NCI-H748 (cell line): Measurements from ENCODE around the gene P2RX7.
"Not testable (repeated sequence)": the region's sequence is repeated elsewhere in the genome, so short reads cannot be mapped to it uniquely, and the experiment has no call there.

ENCODE experiments used
- DNase-seq: peaks from one replicate; lab custom pipeline; 2025; ENCODE audit not compliant: unreplicated experiment; lab: John Stamatoyannopoulos, UW

The P2RX7 gene

DNA sequence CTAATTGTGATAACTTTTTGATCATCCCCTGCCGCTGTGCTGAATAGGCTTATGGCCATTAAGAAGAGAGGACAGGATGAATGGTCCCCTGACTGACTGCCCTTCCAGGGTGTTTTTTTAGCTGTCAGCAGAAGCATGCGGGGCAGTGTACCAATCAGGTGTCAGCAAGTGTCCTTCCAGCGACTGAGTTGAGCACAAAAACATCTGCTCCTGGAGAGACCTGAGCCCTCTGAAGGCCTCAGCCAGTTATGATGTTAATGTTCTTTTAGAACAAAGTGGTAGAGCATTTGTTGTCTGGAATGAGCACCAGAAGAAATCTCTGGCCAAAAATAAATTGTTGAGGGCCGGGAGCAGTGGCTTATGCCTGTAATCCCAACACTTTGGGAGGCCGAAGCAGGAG is 37.5 kb downstream of the P2RX7 start:
- DNase-seq = no peak

GRCh38 chr12:121170611-121171260 is 38.1 kb downstream of the P2RX7 start:
- DNase-seq = no peak

GRCh38 chr12:121172145-121172544 is 39.5 kb downstream of the P2RX7 start:
- no peak for DNase-seq

DNA sequence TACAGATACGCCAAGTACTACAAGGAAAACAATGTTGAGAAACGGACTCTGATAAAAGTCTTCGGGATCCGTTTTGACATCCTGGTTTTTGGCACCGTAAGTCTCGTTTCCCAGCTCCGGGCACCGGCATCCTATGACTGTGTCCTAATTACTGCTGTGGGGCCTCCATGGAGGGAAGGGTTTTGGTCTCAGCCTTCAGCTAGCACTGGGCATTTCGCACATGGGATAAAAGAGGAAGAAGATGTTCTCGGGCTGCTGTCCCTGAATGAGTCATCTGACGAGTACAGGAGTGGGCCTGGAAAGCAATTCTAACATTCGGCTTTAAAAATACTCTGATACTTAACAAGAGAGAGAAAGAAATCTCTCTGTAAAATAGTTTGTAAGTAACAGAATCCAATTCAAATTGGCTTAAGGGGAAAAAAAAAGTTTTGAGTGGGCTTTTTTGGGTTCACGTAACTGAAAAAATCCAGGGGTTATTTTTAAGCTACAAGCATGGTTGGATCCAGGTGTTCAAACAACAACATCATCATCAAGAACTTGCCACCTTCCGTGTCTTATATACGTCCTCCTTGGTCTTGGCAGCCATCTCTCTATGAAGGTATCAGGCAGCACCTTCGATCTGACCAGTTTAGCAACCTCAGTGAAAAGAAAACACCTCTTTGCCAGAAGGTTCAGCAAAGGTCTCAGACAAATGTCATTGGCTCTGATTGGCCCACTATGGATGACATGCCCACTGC is 42.9 kb downstream of the P2RX7 start:
- no peak for DNase-seq

DNA sequence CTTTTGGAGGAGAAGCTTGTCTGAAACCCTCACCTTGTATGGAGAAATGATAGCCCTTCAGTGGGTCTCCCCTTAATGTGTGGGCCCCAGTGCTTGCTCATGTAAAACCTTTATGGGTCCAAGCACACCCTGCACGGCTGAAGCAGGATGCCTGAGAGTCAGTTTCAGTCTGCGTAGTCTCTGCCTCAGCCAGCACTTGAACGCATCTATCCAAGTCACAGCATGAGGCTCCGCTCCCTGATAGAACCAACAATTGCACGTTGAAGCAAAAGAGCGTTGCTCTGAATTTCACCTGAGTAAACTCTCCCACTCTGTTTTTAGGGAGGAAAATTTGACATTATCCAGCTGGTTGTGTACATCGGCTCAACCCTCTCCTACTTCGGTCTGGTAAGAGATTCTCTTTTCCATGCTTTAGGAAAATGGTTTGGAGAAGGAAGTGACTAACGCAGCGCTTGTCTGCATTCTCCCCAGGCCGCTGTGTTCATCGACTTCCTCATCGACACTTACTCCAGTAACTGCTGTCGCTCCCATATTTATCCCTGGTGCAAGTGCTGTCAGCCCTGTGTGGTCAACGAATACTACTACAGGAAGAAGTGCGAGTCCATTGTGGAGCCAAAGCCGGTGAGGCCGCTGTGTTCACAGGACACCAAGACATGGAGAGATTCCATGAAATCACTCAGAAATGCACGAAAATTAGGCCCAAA is 44.3 kb downstream of the P2RX7 start:
- no peak for DNase-seq

DNA sequence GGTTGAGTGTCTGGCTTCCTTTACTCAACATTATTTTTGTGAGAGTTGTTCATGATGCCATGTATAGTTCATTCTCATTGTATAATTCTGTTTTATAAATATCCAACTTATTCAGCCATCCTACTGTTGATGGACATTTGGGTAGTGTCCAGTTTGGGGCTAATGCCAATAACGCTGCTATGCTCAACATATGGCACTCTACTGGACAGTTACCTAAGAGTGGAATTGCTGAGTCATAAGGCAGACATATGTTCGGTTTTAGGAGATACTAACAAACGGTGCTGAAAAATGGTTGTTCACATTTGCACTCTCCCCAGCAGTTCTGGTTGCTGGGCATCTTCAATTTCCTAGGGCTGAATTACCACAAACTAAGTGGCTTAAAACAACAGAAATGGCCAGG is 48.5 kb downstream of the P2RX7 start:
- DNase-seq = no peak

DNA sequence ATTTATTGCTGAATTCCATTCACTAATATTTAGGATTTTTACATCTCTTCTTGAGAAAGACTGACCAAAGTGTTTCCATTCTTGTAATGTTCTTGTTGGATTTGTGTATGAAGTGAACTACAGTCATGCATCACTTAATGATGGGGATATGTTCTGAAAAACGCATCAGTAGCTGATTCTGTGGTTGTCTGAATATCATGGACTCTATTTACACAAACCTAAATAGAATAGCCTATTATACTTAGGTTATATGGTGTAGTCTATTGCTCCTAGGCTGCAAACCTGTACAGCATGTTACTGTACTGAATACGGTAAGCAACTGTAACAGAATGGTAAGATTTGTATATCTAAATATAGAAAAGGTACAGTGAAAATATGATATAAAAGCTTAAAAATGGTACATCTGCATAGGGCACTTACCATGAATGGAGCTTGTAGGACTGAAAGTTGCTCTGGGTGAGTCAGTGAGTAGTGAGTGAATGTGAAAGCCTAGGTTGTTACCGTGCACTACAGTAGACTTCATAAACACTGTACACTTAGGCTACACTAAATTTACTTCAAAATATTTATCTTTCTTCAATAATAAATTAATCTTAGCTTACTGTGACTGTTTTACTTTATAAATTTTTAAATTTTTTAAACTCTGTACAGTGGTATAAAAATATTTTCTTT is 49.7 kb downstream of the P2RX7 start:
- no peak for DNase-seq

DNA sequence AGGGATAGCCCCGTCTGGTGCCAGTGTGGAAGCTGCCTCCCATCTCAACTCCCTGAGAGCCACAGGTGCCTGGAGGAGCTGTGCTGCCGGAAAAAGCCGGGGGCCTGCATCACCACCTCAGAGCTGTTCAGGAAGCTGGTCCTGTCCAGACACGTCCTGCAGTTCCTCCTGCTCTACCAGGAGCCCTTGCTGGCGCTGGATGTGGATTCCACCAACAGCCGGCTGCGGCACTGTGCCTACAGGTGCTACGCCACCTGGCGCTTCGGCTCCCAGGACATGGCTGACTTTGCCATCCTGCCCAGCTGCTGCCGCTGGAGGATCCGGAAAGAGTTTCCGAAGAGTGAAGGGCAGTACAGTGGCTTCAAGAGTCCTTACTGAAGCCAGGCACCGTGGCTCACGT is 51.7 kb downstream of the P2RX7 start:
- DNase-seq = no peak

DNA sequence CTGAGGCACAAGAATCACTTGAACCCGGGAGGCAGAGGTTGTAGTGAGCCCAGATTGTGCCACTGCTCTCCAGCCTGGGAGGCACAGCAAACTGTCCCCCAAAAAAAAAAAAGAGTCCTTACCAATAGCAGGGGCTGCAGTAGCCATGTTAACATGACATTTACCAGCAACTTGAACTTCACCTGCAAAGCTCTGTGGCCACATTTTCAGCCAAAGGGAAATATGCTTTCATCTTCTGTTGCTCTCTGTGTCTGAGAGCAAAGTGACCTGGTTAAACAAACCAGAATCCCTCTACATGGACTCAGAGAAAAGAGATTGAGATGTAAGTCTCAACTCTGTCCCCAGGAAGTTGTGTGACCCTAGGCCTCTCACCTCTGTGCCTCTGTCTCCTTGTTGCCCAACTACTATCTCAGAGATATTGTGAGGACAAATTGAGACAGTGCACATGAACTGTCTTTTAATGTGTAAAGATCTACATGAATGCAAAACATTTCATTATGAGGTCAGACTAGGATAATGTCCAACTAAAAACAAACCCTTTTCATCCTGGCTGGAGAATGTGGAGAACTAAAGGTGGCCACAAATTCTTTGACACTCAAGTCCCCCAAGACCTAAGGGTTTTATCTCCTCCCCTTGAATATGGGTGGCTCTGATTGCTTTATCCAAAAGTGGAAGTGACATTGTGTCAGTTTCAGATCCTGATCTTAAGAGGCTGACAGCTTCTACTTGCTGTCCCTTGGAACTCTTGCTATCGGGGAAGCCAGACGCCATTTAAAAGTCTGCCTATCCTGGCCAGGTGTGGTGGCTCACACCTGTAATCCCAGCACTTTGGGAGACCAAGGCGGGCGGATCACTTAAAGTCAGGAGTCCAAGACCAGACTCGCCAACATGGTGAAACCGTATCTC is 52.6 kb downstream of the P2RX7 start:
- DNase-seq = no peak

DNA sequence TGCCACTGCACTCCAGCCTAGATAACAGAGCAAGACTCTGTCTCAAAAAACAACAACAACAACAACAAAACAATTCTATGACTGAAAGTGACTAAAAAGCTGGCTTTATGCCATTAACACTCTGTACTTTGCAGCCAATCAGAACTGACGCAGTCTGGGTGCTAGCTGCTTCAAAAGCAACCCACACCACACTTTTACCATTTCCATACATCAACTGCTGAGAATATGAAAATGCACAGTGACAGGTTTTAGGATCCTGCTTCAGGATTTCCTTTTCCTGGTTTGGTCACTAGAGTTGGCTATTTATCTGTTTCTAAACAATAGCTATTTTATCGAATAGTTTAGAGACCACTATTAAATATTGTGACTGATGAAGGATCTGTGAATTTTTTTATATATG is 54.1 kb downstream of the P2RX7 start:
- DNase-seq = no peak

- DNase-seq = no peak
Observed at GRCh38 chr12:121187501-121187900, 54.8 kb downstream of the P2RX7 start.

DNA sequence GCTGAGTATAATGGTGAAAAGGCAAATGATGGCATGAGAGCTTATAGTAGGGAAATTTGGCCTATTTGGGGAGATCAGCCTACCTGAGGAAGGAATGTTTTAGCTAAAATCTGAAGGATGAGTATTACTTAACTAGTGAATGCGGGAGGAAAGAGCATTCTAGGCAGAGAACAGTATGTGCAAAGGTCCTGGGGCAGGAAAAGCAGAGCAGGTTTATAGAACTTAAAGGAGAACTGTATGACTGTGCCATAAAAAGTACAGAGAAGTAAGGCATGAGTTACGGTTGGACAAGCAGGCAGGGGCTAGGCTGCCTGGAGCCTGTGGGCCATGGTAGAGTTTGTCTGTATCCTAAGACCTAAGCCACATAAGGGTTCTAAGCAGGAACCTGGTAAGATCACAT is 55.6 kb downstream of the P2RX7 start:
- no peak for DNase-seq

GRCh38 chr12:121189131-121189530 is 56.5 kb downstream of the P2RX7 start:
- no peak for DNase-seq

- no peak for DNase-seq
Observed at GRCh38 chr12:121189619-121190155, 57.0 kb downstream of the P2RX7 start.

- no peak for DNase-seq
Observed at GRCh38 chr12:121190523-121191031, 57.9 kb downstream of the P2RX7 start.

GRCh38 chr12:121191151-121191550 is 58.5 kb downstream of the P2RX7 start:
- no peak for DNase-seq

GRCh38 chr12:121196902-121197301 is 64.2 kb downstream of the P2RX7 start:
- no peak for DNase-seq

DNA sequence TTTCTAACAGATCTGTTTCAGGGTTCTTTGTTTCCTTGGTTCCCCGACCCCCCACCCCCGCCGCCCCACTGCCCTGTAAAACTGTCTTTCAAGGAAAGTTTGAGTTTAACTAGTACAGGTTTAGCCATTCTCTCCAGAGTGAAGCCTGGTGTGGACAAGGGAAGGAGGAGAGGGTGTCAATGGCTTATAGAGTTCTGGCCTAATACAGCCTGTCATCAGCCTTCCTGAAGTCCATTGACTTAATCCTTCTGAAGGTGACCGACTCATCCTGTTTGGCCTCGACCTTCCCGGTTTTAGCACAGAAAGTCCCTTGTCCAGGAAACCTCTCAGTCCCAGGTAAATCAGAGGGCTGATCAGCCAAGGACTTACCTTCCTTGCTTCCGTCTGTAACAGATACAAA is 66.3 kb downstream of the P2RX7 start:
- no peak for DNase-seq

DNA sequence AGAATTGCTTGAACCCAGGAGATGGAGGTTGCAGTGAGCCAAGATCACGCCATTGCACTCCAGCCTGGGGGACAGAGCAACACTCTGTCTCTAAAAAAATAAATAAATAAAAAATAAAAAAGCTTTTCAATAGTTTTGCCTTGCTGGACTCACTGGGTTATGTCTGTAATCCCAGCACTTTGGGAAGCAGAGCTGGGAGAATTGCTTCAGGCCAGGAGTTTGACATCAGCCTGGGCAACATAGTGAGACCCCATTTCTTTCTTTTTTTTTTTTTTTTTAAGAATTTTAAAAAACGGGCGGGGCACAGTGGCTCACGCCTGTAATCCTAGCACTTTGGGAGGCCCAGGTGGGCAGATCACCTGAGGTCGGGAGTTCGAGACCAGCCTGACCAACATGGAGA is 68.5 kb downstream of the P2RX7 start:
- DNase-seq = not testable (repeated sequence)
